Endothelial cell of umbilical vein (primary cell): ENCODE results near the gene MRPL2. TPM values are rescaled to one million over a fixed set of nuclear protein-coding genes. Genes with fewer than 3 reads are reported as not detected.

Experiments
- BruUV-seq: library from RNA; stranded (reverse); fragments of 400-500 nt; replicated peaks from 2 replicates; lab custom pipeline; 2021; lab: Mats Ljungman, UMichigan
- CTCF ChIA-PET: fragments of 300-600, 350-600 bp; sonication (Branson Sonifier 250); formaldehyde crosslinking; loops from one replicate; lab custom pipeline; 2021; ENCODE audit warnings: antibody characterized with exemption, inconsistent platforms; lab: Charles Lee
- POLR2A ChIA-PET: fragments of 300-600, 350-600 bp; sonication (Branson Sonifier 250); formaldehyde crosslinking; loops from one replicate; lab custom pipeline; 2021; ENCODE audit warnings: antibody characterized with exemption, inconsistent platforms; lab: Charles Lee
- DNase-seq: peaks from one replicate; pipeline ENCODE4 v3.0.0-alpha.2; 2011; ENCODE audit warnings: low read depth, low spot score
- FAIRE-seq: peaks from 2 replicates; lab custom pipeline; 2011; peaks lifted over from hg19 to GRCh38; lab: Jason Lieb, UNC
- H2AFZ ChIP-seq: 2 replicates; pipeline ENCODE4 v1.6.0; 2012; ENCODE audit warnings: low read depth, low read length, control low read depth, inconsistent platforms
- H3K27ac ChIP-seq: 2 replicates; pipeline ENCODE4 v1.5.1; 2011; ENCODE audit warnings: low read depth, mild to moderate bottlenecking, control low read depth, low read length, moderate library complexity; ENCODE audit not compliant: insufficient read depth
- H3K27me3 ChIP-seq, 2 experiments: 2 replicates each; pipeline versions ENCODE4 v1.6.0 to v1.6.1; 2011; ENCODE audit warnings: low read length in 2 of 2, mixed read lengths in 1 of 2; ENCODE audit not compliant: control insufficient read depth in 2 of 2, insufficient read depth in 2 of 2
- H3K36me3 ChIP-seq, 2 experiments: 2 replicates in 1 of 2; 3 replicates in 1 of 2; pipeline ENCODE4 v1.5.1; 2011; ENCODE audit warnings: low read length in 2 of 2, mild to moderate bottlenecking in 1 of 2, moderate library complexity in 1 of 2; ENCODE audit not compliant: control insufficient read depth in 2 of 2, insufficient read depth in 2 of 2; ENCODE audit errors: extremely low read depth in 1 of 2
- H3K4me1 ChIP-seq: 3 replicates; pipeline ENCODE4 v1.5.1; 2011; ENCODE audit warnings: mild to moderate bottlenecking, low read length; ENCODE audit not compliant: control insufficient read depth, insufficient read depth; ENCODE audit errors: extremely low read depth
- H3K4me2 ChIP-seq: 2 replicates; pipeline ENCODE4 v1.6.1; 2011; ENCODE audit warnings: low read length, control low read depth, mixed read lengths; ENCODE audit not compliant: insufficient read depth
- H3K4me3 ChIP-seq, 3 experiments: fragments of 200-600 bp in 1 of 3; sonication (generic), shearing (Covaris generic) in 1 of 3; replicated peaks in 1 of 3; 2 replicates each; pipeline ENCODE4 v1.5.1; 2011 to 2016; ENCODE audit warnings: control low read depth in 3 of 3, low read length in 3 of 3, mild to moderate bottlenecking in 2 of 3, inconsistent platforms in 1 of 3, low read depth in 1 of 3, moderate library complexity in 1 of 3; ENCODE audit not compliant: insufficient read depth in 1 of 3
- H3K79me2 ChIP-seq: 2 replicates; pipeline ENCODE4 v1.6.0; 2012; ENCODE audit warnings: low read length, inconsistent platforms; ENCODE audit not compliant: control insufficient read depth, insufficient read depth
- H3K9ac ChIP-seq: replicated peaks from 2 replicates; pipeline ENCODE3; 2011; ENCODE audit warnings: low read length, control low read depth; ENCODE audit not compliant: insufficient read depth; ENCODE audit errors: extremely low read depth
- H3K9me1 ChIP-seq: replicated peaks from 3 replicates; pipeline ENCODE4 v1.6.0; 2011; ENCODE audit warnings: mild to moderate bottlenecking, low read length; ENCODE audit not compliant: control insufficient read depth, insufficient read depth; ENCODE audit errors: extremely low read depth
- H3K9me3 ChIP-seq: replicated peaks from 2 replicates; pipeline ENCODE4 v1.5.1; 2012; ENCODE audit warnings: low read length, inconsistent platforms; ENCODE audit not compliant: control insufficient read depth, insufficient read depth
- H4K20me1 ChIP-seq: replicated peaks from 2 replicates; pipeline ENCODE3; 2011; ENCODE audit warnings: mild to moderate bottlenecking, low read length; ENCODE audit not compliant: control insufficient read depth, insufficient read depth; ENCODE audit errors: extremely low read depth
- CTCF ChIP-seq, 2 donors: IDR thresholded peaks; 1 replicate in 1 of 2; 2 replicates in 1 of 2; pipeline ENCODE4 v1.5.1; 2011; ENCODE audit warnings: low read length in 2 of 2, mild to moderate bottlenecking in 2 of 2, moderate library complexity in 2 of 2, control low read depth in 1 of 2, inconsistent platforms in 1 of 2, low read depth in 1 of 2; ENCODE audit not compliant: insufficient read depth in 1 of 2; ENCODE audit errors: extremely low read depth in 1 of 2
- EZH2 ChIP-seq: IDR thresholded peaks from 2 replicates; pipeline ENCODE4 v1.6.1; 2012; ENCODE audit warnings: borderline replicate concordance, low read depth, mild to moderate bottlenecking, moderate library complexity, low read length, inconsistent platforms; ENCODE audit not compliant: severe bottlenecking
- FOS ChIP-seq: IDR thresholded peaks from 2 replicates; pipeline ENCODE4 v1.6.1; 2011; ENCODE audit warnings: mild to moderate bottlenecking, low read length, moderate library complexity, borderline replicate concordance; ENCODE audit not compliant: insufficient read depth
- GATA2 ChIP-seq: IDR thresholded peaks from 2 replicates; pipeline ENCODE4 v1.7.0; 2011; ENCODE audit warnings: low read depth, mild to moderate bottlenecking, moderate library complexity, mixed read lengths, low read length; ENCODE audit not compliant: insufficient read length, insufficient read depth
- JUN ChIP-seq: IDR thresholded peaks from 2 replicates; pipeline ENCODE4 v1.6.1; 2011; ENCODE audit warnings: borderline replicate concordance, low read depth; ENCODE audit not compliant: insufficient read length, insufficient read depth
- MAX ChIP-seq: IDR thresholded peaks from 2 replicates; pipeline ENCODE4 v1.6.1; 2011; ENCODE audit not compliant: insufficient read depth, insufficient read length
- MYC ChIP-seq: IDR thresholded peaks from one replicate; pipeline ENCODE4 v1.6.1; 2011; ENCODE audit warnings: mild to moderate bottlenecking, low read depth, low read length
- POLR2A ChIP-seq: IDR thresholded peaks from 2 replicates; pipeline ENCODE4 v1.6.1; 2012; ENCODE audit warnings: low read depth, mild to moderate bottlenecking, control low read depth, low read length
- POLR2AphosphoS5 ChIP-seq: IDR thresholded peaks from 2 replicates; pipeline ENCODE4 v1.6.1; 2012; ENCODE audit warnings: low read depth, mild to moderate bottlenecking, control low read depth, low read length, moderate library complexity; ENCODE audit not compliant: insufficient read depth
- dilution Hi-C: fragments of 300-500 bp; cut with MboI; formaldehyde crosslinking; loops from one replicate; pipeline ENCODE4 v1.15.0; 2019; ENCODE audit warnings: low sequenced_read_pairs; ENCODE audit not compliant: extremely low pct_ligation_motif_present
- intact Hi-C: fragments of 100-400 bp; cut with micrococcal nuclease; formaldehyde crosslinking; loops from one replicate; pipeline ENCODE4 v1.10.0; 2022
- polyA plus RNA-seq, 4 experiments: library from polyadenylated mRNA; depleted of rRNA in 3 of 4; stranded (reverse) in 3 of 4; unstranded in 1 of 4; fragments of >200 nt; gene quantifications; 2 replicates each; pipeline versions ENCODE4 v1.2.1 to v1.2.3, GENCODE V29; 2011 to 2012; ENCODE audit warnings: missing spikeins in 1 of 4
- total RNA-seq: library from RNA; stranded (reverse); gene quantifications from 2 replicates; pipeline ENCODE4 v1.2.3, GENCODE V29; 2021

Gene MRPL2
- total and polyA plus RNA-seq, 2 donors (not counting 3 experiments of a cell fraction or from before 2014, with no cell fraction given) = 37.6 to 63.6 TPM

GRCh38 chr6:43047998-43048397 is 11.2 kb downstream of the MRPL2 start:
- H3K4me2 ChIP-seq = no peak overlapping the region
- DNase-seq (no peak), FAIRE-seq (no peak)
- no peaks in the 10 kb centered on the region for H3K27me3 ChIP-seq
- BruUV-seq = no TSS peak
- dilution Hi-C loops = no loop called here
- no peak overlapping the region for H3K4me3 ChIP-seq
- CTCF ChIA-PET = no interaction called here
- no peaks in the 10 kb centered on the region for H4K20me1 ChIP-seq
- intact Hi-C loops = no loop called here
- H3K9me1 ChIP-seq = no peaks in the 10 kb centered on the region
- H3K9me3 ChIP-seq = no peaks in the 10 kb centered on the region
- no peak overlapping the region for H3K9ac ChIP-seq
- peaks cover 1 to 46% of the 10 kb centered on the region in 2 experiments for H3K36me3 ChIP-seq
- H3K27ac ChIP-seq = no peak overlapping the region
- peaks cover 2% of the 10 kb centered on the region for H3K79me2 ChIP-seq
- peaks cover 4% of the 10 kb centered on the region for H3K4me1 ChIP-seq
- TF ChIP-seq MAX (no peak), JUN (no peak), EZH2 (no peak), CTCF (IDR thresholded peaks at IDR 0.05; ENCODE audit: extremely low read depth in 1 of 2, insufficient read depth in 1 of 2, low read depth in 1 of 2, low read length in 2 of 2) (no peak), POLR2A (no peak), POLR2AphosphoS5 (no peak), FOS (no peak), MYC (no peak), GATA2 (no peak)
- POLR2A ChIA-PET = interaction anchor here (0.8 kb wide), 1 partner anchor 10 kb away, joined by 3 read pairs; no protein-coding TSS in a partner anchor
- no peak overlapping the region for H2AFZ ChIP-seq
